Neural crest cell (in vitro differentiated cells): Measurements from ENCODE around the gene CORT. TPM values are rescaled to one million over a fixed set of nuclear protein-coding genes. Genes with fewer than 3 reads are reported as not detected.
A peak's percentile ranks its signal among the peaks of the same experiment; 100 is the strongest.
"Not testable (repeated sequence)": the region's sequence is repeated elsewhere in the genome, so short reads cannot be mapped to it uniquely, and the experiment has no call there.

Experiments
- DNase-seq: peaks from one replicate; pipeline ENCODE4 v3.0.0; 2021; ENCODE audit warnings: low read depth, mixed read lengths, low spot score
- H3K27ac Mint-ChIP-seq: one replicate; pipeline ENCODE4 v1.8.0; 2021; ENCODE audit warnings: mild to moderate bottlenecking, mixed read lengths; ENCODE audit not compliant: unreplicated experiment
- H3K27me3 Mint-ChIP-seq: 2 replicates; pipeline ENCODE4 v1.8.0; 2021; ENCODE audit warnings: low read depth, mild to moderate bottlenecking, mixed read lengths
- H3K36me3 Mint-ChIP-seq: 2 replicates; pipeline ENCODE4 v1.8.0; 2021; ENCODE audit warnings: low read depth, mild to moderate bottlenecking, mixed read lengths
- H3K4me1 Mint-ChIP-seq: 2 replicates; pipeline ENCODE4 v1.8.0; 2021; ENCODE audit warnings: mixed read lengths
- H3K4me3 Mint-ChIP-seq: one replicate; pipeline ENCODE4 v1.8.0; 2021; ENCODE audit warnings: mild to moderate bottlenecking, mixed read lengths
- H3K9me3 Mint-ChIP-seq: 2 replicates; pipeline ENCODE4 v1.8.0; 2021; ENCODE audit warnings: mixed read lengths
- CTCF ChIP-seq: fragments of 200-600 bp; sonication (generic); conservative IDR thresholded peaks from 2 replicates; pipeline ENCODE4 v1.5.0; 2021; ENCODE audit warnings: antibody characterized with exemption, mild to moderate bottlenecking
- total RNA-seq: library from RNA; stranded (reverse); gene quantifications from 2 replicates; pipeline ENCODE4 v1.2.1, GENCODE V29; 2021

Gene CORT
- total RNA-seq, 1 donor from 2014 or later = 1.2 TPM

GRCh38 chr1:10419351-10419750 is 30.5 kb upstream of the CORT start:
- no peaks in the 10 kb centered on the region for H3K27me3 Mint-ChIP-seq
- H3K36me3 Mint-ChIP-seq = peaks cover 32% of the 10 kb centered on the region
- no peak overlapping the region for H3K4me3 Mint-ChIP-seq
- no peak for TF ChIP-seq CTCF
- H3K4me1 Mint-ChIP-seq = peaks cover 18% of the 10 kb centered on the region
- no peaks in the 10 kb centered on the region for H3K9me3 Mint-ChIP-seq
- no peak overlapping the region for H3K27ac Mint-ChIP-seq
- DNase-seq = no peak

GRCh38 chr1:10421637-10422036 is 28.2 kb upstream of the CORT start:
- Mint-ChIP-seq H3K4me1 (peaks cover 22% of the 10 kb centered on the region), H3K4me3 (no peak overlapping the region), H3K36me3 (peaks cover 28% of the 10 kb centered on the region), H3K9me3 (no peaks in the 10 kb centered on the region), H3K27ac (no peak overlapping the region), H3K27me3 (no peaks in the 10 kb centered on the region)
- DNase-seq = no peak
- no peak for TF ChIP-seq CTCF

GRCh38 chr1:10424034-10424433 is 25.8 kb upstream of the CORT start:
- Mint-ChIP-seq H3K27ac (peak overlapping the region; percentile 73), H3K4me3 (no peak overlapping the region), H3K36me3 (peaks cover 18% of the 10 kb centered on the region), H3K9me3 (no peaks in the 10 kb centered on the region), H3K27me3 (no peaks in the 10 kb centered on the region), H3K4me1 (peaks cover 27% of the 10 kb centered on the region)
- DNase-seq = no peak
- TF ChIP-seq CTCF = no peak

- Mint-ChIP-seq H3K36me3 (peaks cover 13% of the 10 kb centered on the region), H3K27ac (no peak overlapping the region), H3K27me3 (no peaks in the 10 kb centered on the region), H3K9me3 (no peaks in the 10 kb centered on the region), H3K4me3 (no peak overlapping the region), H3K4me1 (peaks cover 27% of the 10 kb centered on the region)
- TF ChIP-seq CTCF = no peak
- no peak for DNase-seq
These were observed 25.2 kb upstream of the CORT start for GRCh38 chr1:10424651-10425050.

- not testable (repeated sequence) for DNase-seq, H3K9me3 Mint-ChIP-seq, H3K36me3 Mint-ChIP-seq, H3K27me3 Mint-ChIP-seq
- Mint-ChIP-seq H3K4me1 (peaks cover 36% of the 10 kb centered on the region), H3K27ac (peak overlapping the region; percentile 67), H3K4me3 (peak overlapping the region; percentile 12)
These were observed 23.9 kb upstream of the CORT start for GRCh38 chr1:10425826-10426534.

GRCh38 chr1:10426535-10426848 is 23.3 kb upstream of the CORT start:
- not testable (repeated sequence) for H3K9me3 Mint-ChIP-seq, H3K27me3 Mint-ChIP-seq, H3K27ac Mint-ChIP-seq, DNase-seq, H3K4me3 Mint-ChIP-seq
- H3K4me1 Mint-ChIP-seq = peaks cover 38% of the 10 kb centered on the region
- H3K36me3 Mint-ChIP-seq = peaks cover 13% of the 10 kb centered on the region
